Renal cortical epithelial cell (primary cell): ENCODE measurements around the gene MFSD11. TPM values are rescaled to one million over a fixed set of nuclear protein-coding genes. Genes with fewer than 3 reads are reported as not detected.
"Not testable (repeated sequence)": the region's sequence is repeated elsewhere in the genome, so short reads cannot be mapped to it uniquely, and the experiment has no call there.

Source experiments
- DNase-seq: peaks from one replicate; pipeline ENCODE4 v3.0.0-alpha.2; 2011; ENCODE audit warnings: low read depth
- total RNA-seq: library from RNA; depleted of rRNA; stranded (reverse); fragments of >200 nt; gene quantifications from 2 replicates; pipeline ENCODE4 v1.2.3, GENCODE V29; 2014

The MFSD11 gene
- total RNA-seq, result 21.1 and 23.1 TPM in 2 replicates

DNA sequence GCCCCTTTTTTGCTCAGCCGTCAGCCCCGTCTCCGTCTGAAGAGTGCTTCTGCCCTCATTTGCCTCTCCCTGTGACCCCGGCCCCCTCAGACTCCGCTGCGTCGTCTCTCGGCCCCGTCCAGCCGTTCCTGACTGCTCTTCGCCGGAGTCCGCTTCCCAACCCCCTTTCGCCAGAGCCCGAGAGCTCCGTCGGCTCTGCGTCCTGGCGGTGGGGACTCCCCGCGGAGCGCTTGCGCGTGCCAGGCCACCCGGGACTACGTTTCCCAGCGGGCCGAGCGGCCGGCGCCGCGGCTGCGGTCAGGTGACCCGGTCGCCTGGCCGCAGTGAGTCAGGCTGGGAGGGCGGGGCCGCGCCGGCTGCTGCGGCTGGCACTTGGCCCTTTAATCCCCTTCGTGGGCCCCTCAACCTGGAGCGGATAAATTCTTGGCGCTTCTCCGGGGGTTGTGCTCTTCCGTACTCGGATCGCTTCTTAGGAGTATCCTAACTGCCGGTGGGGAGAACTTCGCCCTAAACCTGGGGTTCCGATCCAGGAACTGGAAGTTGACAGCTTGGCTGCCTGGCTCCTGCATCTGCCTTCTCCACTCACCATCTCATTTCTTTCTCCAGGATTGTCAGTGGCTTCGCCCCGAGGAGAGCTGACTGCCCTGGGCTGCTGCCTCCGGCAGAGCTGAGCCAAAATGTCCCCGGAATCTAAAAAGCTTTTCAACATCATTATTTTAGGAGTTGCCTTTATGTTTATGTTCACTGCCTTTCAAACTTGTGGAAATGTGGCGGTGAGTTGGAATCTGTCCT, at the start of gene MFSD11:
TSS of gene MFSD11 (plus strand) at position 444 of the 792 bp plus-strand sequence. CDS start at position 678, 234 bp downstream.
- peak; percentile 80 for DNase-seq

DNA sequence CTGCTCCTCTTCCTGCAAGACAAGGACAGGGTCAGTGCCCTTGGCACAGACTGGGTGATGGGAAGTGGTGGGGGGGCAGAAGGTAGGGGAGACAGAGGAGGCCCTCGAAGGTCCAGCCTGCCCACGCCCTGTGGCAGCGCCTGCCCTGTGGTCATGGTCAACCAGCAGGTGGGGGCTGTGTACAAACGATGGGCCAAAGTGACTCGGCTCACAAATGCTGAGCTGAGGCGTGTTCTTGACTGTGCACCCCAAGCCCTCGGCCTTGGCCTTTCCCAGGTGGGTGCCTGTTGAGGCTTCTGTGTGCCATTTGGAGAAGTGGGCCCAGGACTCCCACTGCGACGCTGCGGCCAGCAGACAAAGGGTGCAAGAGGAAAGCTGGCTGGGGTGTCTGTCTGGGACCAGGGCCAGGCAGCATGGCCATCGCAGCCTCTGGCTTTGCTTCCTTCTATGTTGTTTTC, 49.7 kb upstream of the MFSD11 start:
- DNase-seq, result no peak

DNA sequence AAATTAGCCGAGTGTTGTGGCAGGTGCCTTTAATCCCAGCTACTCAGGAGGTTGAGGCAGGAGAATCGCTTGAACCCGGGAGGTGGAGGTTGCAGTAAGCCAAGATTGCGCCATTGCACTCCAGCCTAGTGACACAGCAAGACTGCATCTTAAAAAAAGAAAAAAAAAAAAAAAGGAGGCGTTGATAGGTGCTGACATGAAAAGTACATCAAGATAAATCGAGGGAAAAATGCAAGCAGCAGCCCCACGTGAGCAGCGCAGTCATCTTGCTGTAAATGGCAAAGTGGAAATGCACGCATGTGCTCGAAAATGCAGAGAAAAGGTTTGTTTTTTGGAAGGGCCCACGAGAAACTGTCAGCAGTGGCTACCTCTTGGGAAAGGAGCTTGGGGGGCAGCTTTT, 48.1 kb upstream of the MFSD11 start:
- DNase-seq, result no peak

- no peak for DNase-seq
These were observed 47.2 kb upstream of the MFSD11 start for GRCh38 chr17:76690596-76691280.

- no peak for DNase-seq
These were observed 46.3 kb upstream of the MFSD11 start for GRCh38 chr17:76691379-76692191.

DNA sequence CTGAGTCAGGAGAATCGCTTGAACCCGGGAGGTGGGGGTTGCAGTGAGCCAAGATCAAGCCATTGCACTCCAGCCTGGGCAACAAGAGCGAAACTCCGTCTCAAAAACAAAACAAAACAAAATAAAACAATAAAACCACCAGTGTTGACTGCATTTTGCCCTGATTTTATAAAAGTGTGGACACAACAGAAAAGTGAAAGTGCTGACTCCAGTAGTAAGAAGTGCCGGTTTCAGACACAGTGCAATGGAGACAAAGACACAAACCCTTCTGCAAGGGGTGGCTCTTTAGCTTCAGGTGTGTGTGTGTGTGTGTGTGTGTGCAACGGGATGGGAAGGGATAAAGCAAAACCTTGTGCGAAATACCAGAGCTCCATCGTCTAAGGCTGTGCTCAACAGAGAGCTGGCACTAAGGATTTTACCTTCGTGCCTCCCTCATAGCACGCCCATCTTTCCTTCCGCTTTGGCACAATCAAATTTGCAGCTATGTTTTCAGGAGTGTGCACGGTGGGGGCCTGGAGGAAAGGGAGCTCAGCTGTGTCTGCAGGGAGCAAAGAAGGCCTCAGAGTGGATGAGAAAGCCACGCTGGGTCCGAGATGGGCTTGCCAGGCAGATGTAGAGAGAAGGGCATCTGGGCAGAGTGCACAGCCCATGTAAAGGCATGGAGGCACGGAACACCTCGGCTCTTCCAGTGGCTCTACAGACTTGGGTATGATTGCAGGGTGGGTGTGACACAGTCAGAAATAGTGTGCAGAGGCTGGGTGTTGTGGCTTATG, 42.7 kb upstream of the MFSD11 start:
- no peak for DNase-seq

DNA sequence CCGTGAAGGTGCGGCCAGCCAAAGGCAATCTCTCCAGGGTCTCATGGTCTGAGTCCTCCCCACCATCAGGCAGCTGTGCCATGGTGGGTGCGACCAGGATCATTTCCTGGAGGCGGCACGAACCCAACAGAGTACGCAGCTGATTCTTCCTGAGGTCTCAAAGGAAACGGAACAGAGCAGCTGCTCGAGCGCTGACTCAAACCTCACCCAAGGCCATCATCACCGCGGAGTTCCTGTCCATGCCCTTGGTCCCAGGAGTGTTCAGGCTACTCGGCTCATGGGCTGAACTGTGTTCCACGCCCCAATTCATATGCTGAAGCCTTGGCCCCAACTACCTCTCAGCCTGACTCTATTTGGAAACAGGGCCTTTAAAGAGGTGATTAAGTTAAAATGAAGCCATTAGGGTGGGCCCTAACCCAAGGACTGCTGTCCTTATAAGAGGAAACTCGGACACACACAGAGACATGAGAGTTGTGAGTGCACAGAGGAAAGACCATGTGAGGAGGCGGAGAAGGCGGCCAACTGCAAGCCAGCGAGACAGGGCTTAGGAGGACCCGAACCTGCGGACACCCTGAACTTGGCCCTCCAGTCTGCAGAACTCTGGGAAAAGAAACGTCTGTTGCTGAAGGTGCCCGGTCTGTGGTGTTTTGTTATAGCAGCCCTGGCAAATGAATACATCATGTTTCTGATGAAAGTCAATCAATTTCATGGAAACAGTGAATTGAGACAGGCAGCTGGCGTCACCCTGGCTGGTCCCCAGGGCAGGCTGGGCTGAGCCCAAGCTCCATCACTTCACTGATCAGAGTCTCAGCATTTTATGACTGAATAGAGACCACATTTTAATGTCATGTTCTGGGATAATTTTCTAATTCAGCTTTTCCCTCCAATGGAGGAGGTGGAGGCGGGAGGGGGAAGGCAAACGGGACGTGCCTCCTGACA, 40.9 kb upstream of the MFSD11 start:
- no peak for DNase-seq

DNA sequence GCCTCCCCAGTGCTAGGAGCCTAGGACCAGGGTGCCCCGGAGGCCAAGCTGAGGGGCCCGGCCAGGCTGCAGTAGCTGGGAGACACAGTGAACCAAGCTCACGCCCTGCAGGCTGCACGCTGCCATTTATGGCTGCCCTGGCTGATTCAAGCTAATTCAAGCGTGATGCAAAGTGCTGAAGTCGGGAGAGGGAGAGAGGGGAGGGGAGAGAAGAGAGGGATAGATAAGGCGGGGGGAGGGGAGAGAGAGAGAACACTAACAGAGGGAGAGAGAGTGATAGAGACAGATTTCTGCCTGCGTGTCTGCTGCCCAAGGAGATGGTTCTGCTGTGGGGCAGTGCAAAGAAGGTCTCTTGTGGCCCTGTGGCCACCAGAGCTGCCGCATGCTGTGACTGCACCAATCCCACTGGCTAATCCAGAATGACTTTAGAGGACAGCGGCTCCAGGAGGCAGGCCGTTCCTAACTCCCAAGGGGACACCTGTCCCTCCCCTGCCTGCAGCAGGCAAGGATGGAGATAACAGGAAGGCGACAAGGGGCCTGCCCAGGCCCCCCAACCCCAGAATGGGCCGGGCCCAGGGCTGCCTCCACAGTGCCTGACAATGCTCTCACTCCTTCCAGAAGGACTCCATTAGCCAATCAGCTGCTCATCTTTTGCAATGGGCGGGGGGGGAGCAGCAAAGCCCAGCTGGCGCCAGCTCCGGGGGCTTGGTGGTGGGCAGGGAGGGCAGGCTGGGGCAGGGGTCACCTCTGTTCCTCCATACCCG, 40.0 kb upstream of the MFSD11 start:
- peak; percentile 54 for DNase-seq

- DNase-seq, result not testable (repeated sequence)
These were observed 39.4 kb upstream of the MFSD11 start for GRCh38 chr17:76698466-76698977.

DNA sequence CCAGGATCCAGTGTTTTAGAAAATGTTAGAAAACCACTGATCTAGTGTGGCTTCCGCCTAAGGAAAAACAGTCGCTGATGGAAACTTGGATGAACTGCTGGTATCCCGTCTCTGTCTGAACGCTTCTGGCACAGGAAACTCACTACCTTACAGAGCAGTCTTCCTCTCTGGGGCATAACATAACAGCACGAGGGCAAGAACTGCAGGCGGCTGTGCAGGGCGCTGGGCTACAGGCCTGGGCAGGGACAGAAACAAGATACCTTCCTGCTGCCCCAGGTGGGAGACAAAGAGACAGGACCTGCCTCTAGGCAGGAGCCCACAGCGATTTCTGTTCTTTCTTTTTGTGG, 37.7 kb upstream of the MFSD11 start:
- DNase-seq, result no peak

GRCh38 chr17:76700617-76701470, 37.1 kb upstream of the MFSD11 start:
- DNase-seq, result no peak

GRCh38 chr17:76701471-76701967, 36.4 kb upstream of the MFSD11 start:
- no peak for DNase-seq

DNA sequence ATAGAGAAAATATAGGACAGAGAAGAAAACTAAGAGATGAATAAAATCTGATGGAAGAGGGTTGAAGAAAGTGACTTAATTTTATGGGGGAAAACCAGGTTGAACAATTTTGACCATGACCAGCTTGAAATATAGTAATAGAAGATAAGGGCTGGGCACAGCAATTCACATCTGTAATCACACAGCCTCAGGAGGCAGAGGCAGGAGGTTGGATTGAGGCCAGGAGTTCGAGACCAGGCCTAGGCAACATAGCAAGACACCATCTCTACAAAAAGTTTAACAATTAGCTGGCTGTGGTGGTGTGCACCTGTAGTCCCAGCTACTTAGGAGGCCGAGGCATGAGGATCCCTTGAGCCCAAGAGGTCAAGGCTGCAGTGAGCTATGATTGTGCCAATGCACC, 35.8 kb upstream of the MFSD11 start:
- no peak for DNase-seq

- DNase-seq, result no peak
These were observed 34.8 kb upstream of the MFSD11 start for GRCh38 chr17:76702941-76703637.

- no peak for DNase-seq
These were observed 33.1 kb upstream of the MFSD11 start for GRCh38 chr17:76704805-76705204.

DNA sequence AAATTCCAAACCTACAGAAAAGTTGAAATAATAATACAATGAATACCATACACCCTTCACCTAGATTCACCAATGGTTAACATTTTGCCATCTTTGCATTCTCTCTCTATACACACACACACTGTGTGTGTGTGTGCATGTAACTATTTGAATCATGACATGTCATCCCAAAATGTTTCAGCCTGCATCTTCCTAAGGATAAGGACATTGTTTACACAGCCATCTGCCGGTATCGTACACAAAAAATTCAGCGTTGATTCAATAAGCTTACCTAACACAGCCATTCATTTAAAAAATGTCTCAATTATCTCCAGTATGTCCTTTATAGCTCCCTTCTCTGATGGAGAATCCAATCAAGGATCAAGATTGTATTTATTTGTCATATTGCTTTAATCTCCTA, 31.1 kb upstream of the MFSD11 start:
- no peak for DNase-seq

GRCh38 chr17:76707985-76708807, 29.7 kb upstream of the MFSD11 start:
- no peak for DNase-seq
